NCI-H524 (cell line): Measurements from ENCODE around the gene ECE1.
"Not testable (repeated sequence)": the region's sequence is repeated elsewhere in the genome, so short reads cannot be mapped to it uniquely, and the experiment has no call there.

Experiments
- DNase-seq, 2 experiments: peaks; one replicate each; lab custom pipeline; 2025; lab: John Stamatoyannopoulos, UW

The ECE1 gene

GRCh38 chr1:21292984-21293536, 2.8 kb upstream of the ECE1 start:
- no peak for DNase-seq

GRCh38 chr1:21292503-21292983, 2.3 kb upstream of the ECE1 start:
- DNase-seq: no peak

GRCh38 chr1:21291964-21292363, 1.7 kb upstream of the ECE1 start:
- no peak for DNase-seq

GRCh38 chr1:21291184-21291583, 921 bp upstream of the ECE1 start:
- peak in 1 of 2 experiments; percentile 10 for DNase-seq

GRCh38 chr1:21290546-21290944, 282 bp upstream of the ECE1 start:
- DNase-seq: no peak

- DNase-seq: no peak
These were observed 1.1 kb downstream of the ECE1 start for GRCh38 chr1:21289127-21289526.

GRCh38 chr1:21287905-21288514, 2.3 kb downstream of the ECE1 start:
- DNase-seq: no peak

GRCh38 chr1:21285386-21285785, 4.9 kb downstream of the ECE1 start:
- DNase-seq: not testable (repeated sequence)

GRCh38 chr1:21285055-21285372, 5.2 kb downstream of the ECE1 start:
- DNase-seq: no peak

GRCh38 chr1:21284206-21285054, 5.8 kb downstream of the ECE1 start:
- DNase-seq: no peak

GRCh38 chr1:21283524-21283923, 6.7 kb downstream of the ECE1 start:
- no peak for DNase-seq

GRCh38 chr1:21282020-21282419, 8.2 kb downstream of the ECE1 start:
- not testable (repeated sequence) for DNase-seq

GRCh38 chr1:21280482-21280881, 9.8 kb downstream of the ECE1 start:
- DNase-seq: no peak

- DNase-seq: no peak
These were observed 10.2 kb downstream of the ECE1 start for GRCh38 chr1:21280011-21280471.

GRCh38 chr1:21278860-21279845, 11.1 kb downstream of the ECE1 start:
- no peak for DNase-seq

GRCh38 chr1:21278208-21278859, 11.9 kb downstream of the ECE1 start:
- DNase-seq: peak; percentile 78 to 81

GRCh38 chr1:21277180-21277579, 13.1 kb downstream of the ECE1 start:
- DNase-seq: no peak

- no peak for DNase-seq
These were observed 17.7 kb downstream of the ECE1 start for GRCh38 chr1:21272540-21272939.

- no peak for DNase-seq
These were observed 18.7 kb downstream of the ECE1 start for GRCh38 chr1:21271550-21271949.

- DNase-seq: peak; percentile 10 to 49
These were observed 20.1 kb downstream of the ECE1 start for GRCh38 chr1:21270086-21270689.
